HG03045 (cell line): ENCODE results near the gene JAG2.

Experiments
- ATAC-seq: cut with Tn5 transposase; IDR thresholded peaks from one replicate; pipeline ENCODE4 v1.9.1; 2021; ENCODE audit warnings: mild to moderate bottlenecking, moderate library complexity; ENCODE audit not compliant: unreplicated experiment

The JAG2 gene

GRCh38 chr14:105141486-105142281, 26.9 kb downstream of the JAG2 start:
- ATAC-seq = no peak

- no peak for ATAC-seq
Observed at GRCh38 chr14:105141026-105141425, 27.6 kb downstream of the JAG2 start.

GRCh38 chr14:105140581-105140980, 28.0 kb downstream of the JAG2 start:
- ATAC-seq = no peak

GRCh38 chr14:105139831-105140239, 28.7 kb downstream of the JAG2 start:
- ATAC-seq = no peak

- no peak for ATAC-seq
Observed at GRCh38 chr14:105139212-105139825, 29.3 kb downstream of the JAG2 start.

GRCh38 chr14:105138551-105139111, 29.9 kb downstream of the JAG2 start:
- no peak for ATAC-seq

GRCh38 chr14:105138021-105138541, 30.5 kb downstream of the JAG2 start:
- no peak for ATAC-seq

GRCh38 chr14:105137481-105138020, 31.0 kb downstream of the JAG2 start:
- ATAC-seq = no peak

- ATAC-seq = no peak
Observed at GRCh38 chr14:105136401-105137322, 31.9 kb downstream of the JAG2 start.

GRCh38 chr14:105135700-105136395, 32.7 kb downstream of the JAG2 start:
- no peak for ATAC-seq

- ATAC-seq = no peak
Observed at GRCh38 chr14:105132921-105133654, 35.5 kb downstream of the JAG2 start.

GRCh38 chr14:105131241-105131640, 37.3 kb downstream of the JAG2 start:
- ATAC-seq = no peak

- ATAC-seq = no peak
Observed at GRCh38 chr14:105128059-105128458, 40.5 kb downstream of the JAG2 start.

GRCh38 chr14:105126981-105127329, 41.6 kb downstream of the JAG2 start:
- no peak for ATAC-seq

GRCh38 chr14:105126126-105126980, 42.2 kb downstream of the JAG2 start:
- ATAC-seq = no peak

- ATAC-seq = no peak
Observed at GRCh38 chr14:105124823-105125222, 43.8 kb downstream of the JAG2 start.

GRCh38 chr14:105123981-105124765, 44.4 kb downstream of the JAG2 start:
- ATAC-seq = no peak
